Naive thymus-derived CD4-positive, alpha-beta T cell (primary cell): ENCODE results near the gene UBFD1. TPM values are rescaled to one million over a fixed set of nuclear protein-coding genes. Genes with fewer than 3 reads are reported as not detected.

Experiments used
- ATAC-seq: fragments of 150-1000 bp; cut with Tn5 transposase; 2 replicates; pipeline ENCODE4 v1.10.0; 2021; ENCODE audit warnings: mild to moderate bottlenecking, moderate library complexity
- CTCF ChIA-PET: fragments of 350-600 bp; sonication (Branson Sonifier 250); formaldehyde crosslinking; loops from one replicate; lab custom pipeline; 2021; ENCODE audit warnings: antibody characterized with exemption; lab: Charles Lee
- POLR2A ChIA-PET: fragments of 350-600 bp; sonication (Branson Sonifier 250); formaldehyde crosslinking; loops from one replicate; lab custom pipeline; 2021; ENCODE audit warnings: antibody characterized with exemption, inconsistent platforms; lab: Charles Lee
- DNase-seq, 9 donors: peaks; one replicate each; pipeline versions ENCODE4 v3.0.0 to v3.0.0-alpha.2; 2020 to 2022; ENCODE audit warnings: mixed read lengths in 1 of 9
- H3K27ac ChIP-seq: one replicate; pipeline ENCODE4 v1.7.0; 2013; ENCODE audit warnings: mild to moderate bottlenecking, low read depth, low read length, moderate library complexity
- H3K27me3 ChIP-seq, 2 donors: one replicate each; pipeline ENCODE4 v1.7.0; 2013; ENCODE audit warnings: low read length in 2 of 2, mild to moderate bottlenecking in 2 of 2, moderate library complexity in 2 of 2; ENCODE audit not compliant: control insufficient read depth in 2 of 2, insufficient read depth in 2 of 2
- H3K36me3 ChIP-seq, 3 experiments: 1 replicate in 2 of 3; 2 replicates in 1 of 3; pipeline ENCODE4 v1.7.0; 2013; ENCODE audit warnings: low read length in 3 of 3, mild to moderate bottlenecking in 3 of 3, moderate library complexity in 1 of 3; ENCODE audit not compliant: insufficient read depth in 3 of 3, control insufficient read depth in 2 of 3
- H3K4me1 ChIP-seq, 2 donors: one replicate each; pipeline ENCODE4 v1.7.0; 2013; ENCODE audit warnings: low read length in 2 of 2, mild to moderate bottlenecking in 2 of 2, moderate library complexity in 1 of 2; ENCODE audit not compliant: control insufficient read depth in 2 of 2, insufficient read depth in 2 of 2
- H3K4me3 ChIP-seq: 2 replicates; pipeline ENCODE4 v1.7.0; 2013; ENCODE audit warnings: mild to moderate bottlenecking, low read length
- H3K9me3 ChIP-seq, 3 experiments: 1 replicate in 2 of 3; 2 replicates in 1 of 3; pipeline ENCODE4 v1.7.0; 2013; ENCODE audit warnings: low read length in 3 of 3; ENCODE audit not compliant: control insufficient read depth in 2 of 3
- H3K27ac Mint-ChIP-seq, 9 donors: one replicate each; pipeline ENCODE4 v1.8.0; 2020 to 2022; ENCODE audit warnings: mixed read lengths in 9 of 9, mild to moderate bottlenecking in 8 of 9, moderate library complexity in 5 of 9, inconsistent platforms in 2 of 9
- H3K27me3 Mint-ChIP-seq, 5 donors: one replicate each; pipeline ENCODE4 v1.8.0; 2021 to 2022; ENCODE audit warnings: mixed read lengths in 5 of 5, mild to moderate bottlenecking in 1 of 5
- H3K36me3 Mint-ChIP-seq, 5 donors: one replicate each; pipeline ENCODE4 v1.8.0; 2020 to 2022; ENCODE audit warnings: mixed read lengths in 5 of 5, mild to moderate bottlenecking in 3 of 5, inconsistent platforms in 1 of 5
- H3K4me1 Mint-ChIP-seq, 7 donors: one replicate each; pipeline ENCODE4 v1.8.0; 2020 to 2022; ENCODE audit warnings: mixed read lengths in 7 of 7, mild to moderate bottlenecking in 3 of 7, inconsistent platforms in 1 of 7
- H3K4me3 Mint-ChIP-seq, 10 donors: one replicate each; pipeline ENCODE4 v1.8.0; 2020 to 2022; ENCODE audit warnings: mild to moderate bottlenecking in 10 of 10, mixed read lengths in 10 of 10, moderate library complexity in 6 of 10, inconsistent platforms in 2 of 10
- H3K9me3 Mint-ChIP-seq, 11 donors: one replicate each; pipeline ENCODE4 v1.8.0; 2020 to 2022; ENCODE audit warnings: mixed read lengths in 11 of 11, mild to moderate bottlenecking in 4 of 11, inconsistent platforms in 1 of 11, moderate library complexity in 1 of 11
- intact Hi-C, 2 donors: fragments of 100-400 bp; cut with micrococcal nuclease; formaldehyde crosslinking; loops; one replicate each; pipeline ENCODE4 v1.15.1; 2023
- polyA plus RNA-seq, 2 donors: library from polyadenylated mRNA; unstranded; fragments of 300-500 nt; fragmentation: Illumina TruSeq; gene quantifications; one replicate each; pipeline ENCODE4 v1.2.3, GENCODE V29; 2021
- total RNA-seq, 6 experiments: library from RNA in 5 of 6; stranded (reverse) in 5 of 6; gene quantifications; 1 replicate in 5 of 6; 2 replicates in 1 of 6; pipeline ENCODE4 v1.2.3 and lab custom pipeline; 2021 to 2026

The UBFD1 gene
- total and polyA plus RNA-seq, 7 experiments from 2014 or later: 8.3 to 54.4 (median 45.9) TPM

- CTCF ChIA-PET: no interaction called here
- no peaks in the 10 kb centered on the region for H3K27me3 ChIP-seq
- no peak overlapping the region for H3K4me3 ChIP-seq
- POLR2A ChIA-PET: no interaction called here
- H3K4me1 ChIP-seq: peaks cover 7 to 8% of the 10 kb centered on the region in 2 donors
- intact Hi-C loops: no loop called here
- Mint-ChIP-seq H3K4me1 (peaks cover 8 to 35% (median 22%) of the 10 kb centered on the region in 7 donors), H3K27me3 (no peaks in the 10 kb centered on the region), H3K36me3 (peaks cover 13 to 59% (median 21%) of the 10 kb centered on the region in 5 donors), H3K4me3 (peak overlapping the region in 1 of 10 donors; percentile 74), H3K27ac (peak overlapping the region in 1 of 9 donors; percentile 44), H3K9me3 (no peaks in the 10 kb centered on the region)
- peaks cover 8 to 76% (median 32%) of the 10 kb centered on the region in 3 experiments for H3K36me3 ChIP-seq
- H3K27ac ChIP-seq: no peak overlapping the region
- ATAC-seq (no peak), DNase-seq (no peak)
- H3K9me3 ChIP-seq: no peaks in the 10 kb centered on the region
Observed at GRCh38 chr16:23562505-23562904, 5.0 kb downstream of the UBFD1 start.

DNA sequence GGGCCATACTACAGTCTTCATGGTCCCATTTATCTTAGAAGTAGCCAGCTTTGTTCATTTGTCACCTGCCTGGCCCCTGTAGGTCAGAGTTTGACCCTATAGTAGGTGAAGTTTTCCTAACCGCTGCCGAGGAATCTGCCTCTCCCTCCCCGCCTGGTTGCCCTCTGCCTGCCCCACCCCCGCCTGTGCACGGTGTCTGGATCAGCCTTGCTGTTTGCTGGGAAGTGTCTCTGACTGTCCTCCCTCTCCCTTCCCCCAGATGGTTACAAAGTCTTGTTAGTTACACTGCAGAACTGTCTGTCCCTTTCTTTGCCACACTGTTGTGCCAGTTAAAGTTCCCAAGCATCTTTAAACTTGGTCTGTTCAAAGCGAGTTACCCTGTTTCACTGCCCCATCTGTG lies 5.7 kb downstream of the UBFD1 start:
- H3K36me3 ChIP-seq: peaks cover 8 to 82% (median 36%) of the 10 kb centered on the region in 3 experiments
- no peak overlapping the region for H3K4me3 Mint-ChIP-seq
- ATAC-seq: no peak
- peaks cover 6% of the 10 kb centered on the region in 2 donors for H3K4me1 ChIP-seq
- no peaks in the 10 kb centered on the region for H3K27me3 Mint-ChIP-seq
- no peak for DNase-seq
- peaks cover 16 to 62% (median 21%) of the 10 kb centered on the region in 5 donors for H3K36me3 Mint-ChIP-seq
- H3K27ac Mint-ChIP-seq: peak overlapping the region in 2 of 9 donors; percentile 44 to 51
- intact Hi-C loops: no loop called here
- H3K4me1 Mint-ChIP-seq: peaks cover 8 to 35% (median 22%) of the 10 kb centered on the region in 7 donors
- H3K9me3 Mint-ChIP-seq: no peaks in the 10 kb centered on the region
- ChIA-PET CTCF (no interaction called here), POLR2A (no interaction called here)
- no peaks in the 10 kb centered on the region for H3K27me3 ChIP-seq
- H3K9me3 ChIP-seq: no peaks in the 10 kb centered on the region
- H3K27ac ChIP-seq: no peak overlapping the region
- no peak overlapping the region for H3K4me3 ChIP-seq

GRCh38 chr16:23564575-23565363 lies 7.2 kb downstream of the UBFD1 start:
- no peaks in the 10 kb centered on the region for H3K9me3 Mint-ChIP-seq
- no peak overlapping the region for H3K27ac ChIP-seq
- H3K4me1 ChIP-seq: no peaks in the 10 kb centered on the region
- POLR2A ChIA-PET: no interaction called here
- DNase-seq: no peak
- H3K4me1 Mint-ChIP-seq: peaks cover 4 to 20% (median 11%) of the 10 kb centered on the region in 7 donors
- peaks cover 16 to 60% (median 24%) of the 10 kb centered on the region in 5 donors for H3K36me3 Mint-ChIP-seq
- no peaks in the 10 kb centered on the region for H3K27me3 Mint-ChIP-seq
- no peak overlapping the region for H3K27ac Mint-ChIP-seq
- H3K27me3 ChIP-seq: no peaks in the 10 kb centered on the region
- CTCF ChIA-PET: no interaction called here
- intact Hi-C loops: no loop called here
- peaks cover 8 to 91% (median 38%) of the 10 kb centered on the region in 3 experiments for H3K36me3 ChIP-seq
- no peaks in the 10 kb centered on the region for H3K9me3 ChIP-seq
- H3K4me3 ChIP-seq: no peak overlapping the region
- ATAC-seq: no peak
- H3K4me3 Mint-ChIP-seq: no peak overlapping the region

DNA sequence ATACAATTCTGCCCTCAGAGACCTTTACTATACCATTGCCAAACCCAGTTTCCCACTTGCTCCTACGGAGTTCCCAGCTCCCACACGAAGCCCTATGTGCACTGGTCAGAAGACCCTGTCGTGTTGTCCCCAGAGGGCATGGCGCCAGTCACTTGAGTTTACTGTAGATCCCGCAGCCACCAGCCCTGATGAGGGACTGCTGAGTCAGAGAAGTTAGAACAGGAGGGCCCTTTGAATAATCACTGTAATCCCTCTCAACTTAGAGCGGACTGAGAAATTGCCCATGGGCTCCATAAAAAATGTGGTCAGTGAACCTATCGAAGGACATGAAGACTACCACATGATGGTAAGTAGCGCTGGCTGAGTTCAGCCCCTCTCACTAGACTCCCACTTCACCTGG lies 9.2 kb downstream of the UBFD1 start:
- Mint-ChIP-seq H3K36me3 (peaks cover 15 to 66% (median 25%) of the 10 kb centered on the region in 5 donors), H3K9me3 (no peaks in the 10 kb centered on the region), H3K4me1 (peaks cover 0 to 13% (median 4%) of the 10 kb centered on the region in 7 donors), H3K27ac (no peak overlapping the region), H3K4me3 (no peak overlapping the region), H3K27me3 (no peaks in the 10 kb centered on the region)
- Histone ChIP-seq H3K36me3 (peaks cover 8 to 91% (median 42%) of the 10 kb centered on the region in 3 experiments), H3K27ac (no peak overlapping the region), H3K4me1 (no peaks in the 10 kb centered on the region), H3K27me3 (no peaks in the 10 kb centered on the region), H3K9me3 (no peaks in the 10 kb centered on the region), H3K4me3 (no peak overlapping the region)
- no peak for DNase-seq
- ChIA-PET POLR2A (no interaction called here), CTCF (no interaction called here)
- ATAC-seq: no peak
- intact Hi-C loops: no loop called here

- ATAC-seq (no peak), DNase-seq (no peak)
- no peaks in the 10 kb centered on the region for H3K9me3 Mint-ChIP-seq
- peak overlapping the region in 1 of 9 donors; percentile 19 for H3K27ac Mint-ChIP-seq
- no peak overlapping the region for H3K4me3 Mint-ChIP-seq
- H3K4me3 ChIP-seq: no peak overlapping the region
- H3K36me3 Mint-ChIP-seq: peaks cover 15 to 62% (median 23%) of the 10 kb centered on the region in 5 donors
- no peaks in the 10 kb centered on the region for H3K27me3 Mint-ChIP-seq
- no peaks in the 10 kb centered on the region for H3K27me3 ChIP-seq
- peaks cover 0 to 10% (median 4%) of the 10 kb centered on the region in 7 donors for H3K4me1 Mint-ChIP-seq
- ChIA-PET CTCF (no interaction called here), POLR2A (no interaction called here)
- H3K4me1 ChIP-seq: no peaks in the 10 kb centered on the region
- intact Hi-C loops: no loop called here
- peaks cover 8 to 91% (median 34%) of the 10 kb centered on the region in 3 experiments for H3K36me3 ChIP-seq
- H3K9me3 ChIP-seq: no peaks in the 10 kb centered on the region
- H3K27ac ChIP-seq: no peak overlapping the region
Observed at GRCh38 chr16:23567602-23568001, 10.1 kb downstream of the UBFD1 start.

DNA sequence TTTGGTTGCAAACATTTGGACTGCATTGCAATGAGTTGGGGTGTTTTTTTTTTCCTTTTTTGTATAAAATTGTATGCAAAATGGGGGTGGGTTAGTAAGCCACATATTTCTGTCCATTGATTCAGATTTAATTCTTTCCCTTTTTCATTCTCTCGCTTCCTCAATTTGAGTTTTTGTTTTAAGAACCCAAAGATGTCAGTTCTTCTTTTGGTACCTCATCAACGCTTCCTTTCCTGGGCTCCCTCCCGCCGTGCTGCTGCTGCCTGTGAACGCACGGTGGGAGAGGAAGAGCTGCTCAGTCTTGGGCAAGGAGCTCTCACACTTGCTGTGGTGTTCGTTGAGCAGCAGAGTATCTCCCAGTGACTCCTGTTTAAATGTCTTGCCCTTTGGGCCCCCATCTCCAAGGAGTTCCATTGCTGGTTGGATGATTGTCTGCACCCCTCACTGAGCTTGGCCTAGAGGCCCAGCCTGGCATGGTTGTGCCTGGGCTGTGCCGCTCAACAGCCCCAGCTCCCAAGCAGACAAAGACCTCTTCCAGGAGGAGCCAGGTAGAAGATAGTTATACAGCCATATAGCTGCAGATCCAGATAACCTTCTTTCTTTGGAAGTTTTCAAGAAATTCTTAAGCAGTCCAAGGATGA lies 13.6 kb downstream of the UBFD1 start:
- H3K4me1 ChIP-seq: no peaks in the 10 kb centered on the region
- H3K27ac Mint-ChIP-seq: peak overlapping the region in 1 of 9 donors; percentile 48
- ChIA-PET POLR2A (interaction anchor here (0.5 kb wide), 1 partner anchor 11 kb away, joined by 3 read pairs; no protein-coding TSS in a partner anchor), CTCF (no interaction called here)
- intact Hi-C loops: loop anchor here in 1 of 2 donors (5.0 kb wide), 1 partner anchor 36 kb away; no protein-coding TSS in a partner anchor
- no peak overlapping the region for H3K27ac ChIP-seq
- H3K9me3 Mint-ChIP-seq: no peaks in the 10 kb centered on the region
- no peak overlapping the region for H3K4me3 Mint-ChIP-seq
- H3K9me3 ChIP-seq: no peaks in the 10 kb centered on the region
- ATAC-seq (peak; percentile 78), DNase-seq (no peak)
- no peaks in the 10 kb centered on the region for H3K27me3 Mint-ChIP-seq
- no peak overlapping the region for H3K4me3 ChIP-seq
- H3K4me1 Mint-ChIP-seq: peaks cover 0 to 5% (median 0%) of the 10 kb centered on the region in 7 donors
- H3K36me3 Mint-ChIP-seq: peaks cover 4 to 44% (median 12%) of the 10 kb centered on the region in 5 donors
- peaks cover 0 to 79% (median 21%) of the 10 kb centered on the region in 3 experiments for H3K36me3 ChIP-seq
- no peaks in the 10 kb centered on the region for H3K27me3 ChIP-seq
